GM12878 (cell line): ENCODE data around the gene OR1L6. TPM values are rescaled to one million over a fixed set of nuclear protein-coding genes. Genes with fewer than 3 reads are reported as not detected.

Experiments used
- ATAC-seq: fragments of 200-7000 bp; cut with Tn5 transposase; 3 replicates; pipeline ENCODE4 v1.9.1; 2020; ENCODE audit warnings: mild to moderate bottlenecking, moderate library complexity
- BruUV-seq: library from RNA; stranded (reverse); fragments of 400-500 nt; replicated peaks from 2 replicates; lab custom pipeline; 2021; lab: Mats Ljungman, UMichigan
- CTCF ChIA-PET: fragments of 300-600 bp; sonication (Branson Sonifier 250); formaldehyde crosslinking; extraction: SDS; loops from one replicate; lab custom pipeline; 2021; ENCODE audit warnings: inconsistent platforms; lab: Yijun Ruan, JAX
- POLR2A ChIA-PET: fragments of 350-600 bp; formaldehyde crosslinking; extraction: SDS; loops from one replicate; lab custom pipeline; 2021; ENCODE audit warnings: inconsistent platforms; lab: Charles Lee
- RAD21 ChIA-PET: fragments of 300-600 bp; sonication (Branson Sonifier 250); formaldehyde crosslinking; loops from one replicate; lab custom pipeline; 2023; ENCODE audit warnings: antibody characterized with exemption; ENCODE audit not compliant: unreplicated experiment; lab: Charles Lee
- SMC1A ChIA-PET: fragments of 300-600 bp; sonication (Branson Sonifier 250); formaldehyde crosslinking; loops from one replicate; lab custom pipeline; 2023; ENCODE audit not compliant: unreplicated experiment, uncharacterized antibody; lab: Charles Lee
- DNase-seq: peaks from one replicate; pipeline ENCODE4 v3.0.0-alpha.2; 2011; ENCODE audit warnings: low read depth, low spot score
- FAIRE-seq: peaks from 3 replicates; lab custom pipeline; 2011; peaks lifted over from hg19 to GRCh38; lab: Jason Lieb, UNC
- H2AFZ ChIP-seq: 2 replicates; pipeline ENCODE4 v1.6.0; 2011; ENCODE audit warnings: low read depth, low read length, control low read depth; ENCODE audit not compliant: control insufficient read depth
- H3K27ac ChIP-seq: 2 replicates; pipeline ENCODE4 v1.5.1; 2011; ENCODE audit warnings: control low read depth; ENCODE audit not compliant: control insufficient read depth, insufficient read depth
- H3K27me3 ChIP-seq, 2 experiments: replicated peaks in 1 of 2; 2 replicates each; pipeline versions ENCODE4 v1.6.0 to v1.6.1; 2011; ENCODE audit warnings: low read length in 1 of 2; ENCODE audit not compliant: control insufficient read depth in 2 of 2, insufficient read depth in 2 of 2
- H3K36me3 ChIP-seq, 2 experiments: 2 replicates each; pipeline ENCODE4 v1.5.1; 2011; ENCODE audit warnings: low read length in 1 of 2; ENCODE audit not compliant: control insufficient read depth in 2 of 2, insufficient read depth in 2 of 2
- H3K4me1 ChIP-seq: 2 replicates; pipeline ENCODE4 v1.6.1; 2011; ENCODE audit warnings: mild to moderate bottlenecking, low read length, moderate library complexity, mixed read lengths; ENCODE audit not compliant: control insufficient read depth, insufficient read depth
- H3K4me2 ChIP-seq: 2 replicates; pipeline ENCODE4 v1.6.0; 2011; ENCODE audit warnings: control low read depth; ENCODE audit not compliant: control insufficient read depth, insufficient read depth
- H3K4me3 ChIP-seq: fragments of 200-600 bp; sonication (generic); 2 replicates; pipeline ENCODE4 v1.5.1; 2016
- H3K79me2 ChIP-seq: 2 replicates; pipeline ENCODE4 v1.6.0; 2011; ENCODE audit warnings: low read length; ENCODE audit not compliant: control insufficient read depth, insufficient read depth
- H3K9ac ChIP-seq: 2 replicates; pipeline ENCODE4 v1.8.0; 2011; ENCODE audit warnings: low read length, control low read depth, mixed read lengths; ENCODE audit not compliant: control insufficient read depth, insufficient read depth
- H3K9me3 ChIP-seq: replicated peaks from 3 replicates; pipeline ENCODE4 v1.5.1; 2011; ENCODE audit warnings: mild to moderate bottlenecking, low read length; ENCODE audit not compliant: control insufficient read depth, insufficient read depth
- H4K20me1 ChIP-seq: 2 replicates; pipeline ENCODE4 v1.6.0; 2011; ENCODE audit not compliant: control insufficient read depth, insufficient read depth
- EED ChIP-seq: sonication (generic); IDR thresholded peaks from 2 replicates; pipeline ENCODE4 v1.6.1; 2016; ENCODE audit warnings: antibody characterized with exemption, low read depth
- IKZF1 ChIP-seq: fragments of 450-650 bp; conservative IDR thresholded peaks from 2 replicates; pipeline ENCODE4 v1.6.1; 2017; ENCODE audit warnings: antibody characterized with exemption, mild to moderate bottlenecking
- LARP7 ChIP-seq: fragments of 450-650 bp; IDR thresholded peaks from 2 replicates; pipeline ENCODE4 v1.6.1; 2017; ENCODE audit warnings: mild to moderate bottlenecking
- WGBS: methylation state at CpG from one replicate; pipeline ENCODE4 v1.1.6; 2016; ENCODE audit warnings: low lambda C conversion rate; ENCODE audit not compliant: insufficient replicate concordance, insufficient coverage; ENCODE audit errors: missing lambda C conversion rate; 5-methylcytosine and 5-hydroxymethylcytosine counted together
- in situ Hi-C: fragments of 300-500 bp; cut with MboI; formaldehyde crosslinking; loops from 9 replicates; pipeline ENCODE4 v1.14.3; 2018; ENCODE audit warnings: mixed read lengths
- intact Hi-C: fragments of 100-400 bp; cut with micrococcal nuclease; formaldehyde crosslinking; loops from one replicate; pipeline ENCODE4 v1.14.2; 2022; ENCODE audit not compliant: unreplicated experiment
- polyA plus RNA-seq, 11 experiments: library from polyadenylated mRNA; depleted of rRNA in 4 of 11; unstranded in 6 of 11; stranded (reverse) in 5 of 11; fragments of >200 nt; fragmentation: Nextera tagmentation in 4 of 11; fragmentation: Illumina TruSeq in 1 of 11; extraction: Ambion mirVana in 4 of 11; extraction: Trizol in 1 of 11; gene quantifications; 1 replicate in 1 of 11; 2 replicates in 10 of 11; pipeline versions ENCODE4 v1.2.1 to v1.2.3, GENCODE V29; 2011 to 2016; ENCODE audit warnings: inconsistent platforms in 2 of 11, missing spikeins in 2 of 11, low read depth in 1 of 11
- total RNA-seq, 4 experiments: library from RNA; depleted of rRNA in 3 of 4; stranded (reverse); fragments of >200 nt in 3 of 4; fragmentation: Illumina TruSeq in 1 of 4; extraction: Trizol in 1 of 4; gene quantifications; 2 replicates each; pipeline versions ENCODE4 v1.2.1 to v1.2.3, GENCODE V29; 2013 to 2021
- TF ChIP-seq, protein P1 (sequence below): IDR thresholded peaks from 2 replicates; pipeline ENCODE4 v1.6.1; 2011; ENCODE audit warnings: mild to moderate bottlenecking, low read depth, low read length, moderate library complexity; ENCODE audit not compliant: insufficient replicate concordance

Gene OR1L6
- total and polyA plus RNA-seq, 10 of the 15 experiments (the other 5 are each of a cell fraction or from before 2014, with no cell fraction given) = not detected

- ChIA-PET CTCF (no interaction called here), RAD21 (no interaction called here), SMC1A (no interaction called here), POLR2A (no interaction called here)
- no peak for FAIRE-seq
- Histone ChIP-seq H3K79me2 (no peaks in the 10 kb centered on the region), H3K4me3 (no peak overlapping the region), H3K36me3 (no peaks in the 10 kb centered on the region), H3K4me2 (no peak overlapping the region), H2AFZ (no peak overlapping the region), H3K27ac (no peak overlapping the region), H3K27me3 (no peaks in the 10 kb centered on the region), H3K4me1 (no peaks in the 10 kb centered on the region), H3K9me3 (no peaks in the 10 kb centered on the region), H4K20me1 (no peaks in the 10 kb centered on the region), H3K9ac (no peak overlapping the region)
- no peak for ATAC-seq
- intact Hi-C loops = no loop called here
- 2% methylated on average over 4 of the region's 4 CpGs for WGBS
- BruUV-seq = no TSS peak
- DNase-seq = no peak
- in situ Hi-C loops = no loop called here
- TF ChIP-seq, protein P1, sequence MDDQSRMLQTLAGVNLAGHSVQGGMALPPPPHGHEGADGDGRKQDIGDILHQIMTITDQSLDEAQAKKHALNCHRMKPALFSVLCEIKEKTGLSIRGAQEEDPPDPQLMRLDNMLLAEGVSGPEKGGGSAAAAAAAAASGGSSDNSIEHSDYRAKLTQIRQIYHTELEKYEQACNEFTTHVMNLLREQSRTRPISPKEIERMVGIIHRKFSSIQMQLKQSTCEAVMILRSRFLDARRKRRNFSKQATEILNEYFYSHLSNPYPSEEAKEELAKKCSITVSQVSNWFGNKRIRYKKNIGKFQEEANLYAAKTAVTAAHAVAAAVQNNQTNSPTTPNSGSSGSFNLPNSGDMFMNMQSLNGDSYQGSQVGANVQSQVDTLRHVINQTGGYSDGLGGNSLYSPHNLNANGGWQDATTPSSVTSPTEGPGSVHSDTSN = no peak
These were observed 37.9 kb downstream of the OR1L6 start for GRCh38 chr9:122780026-122780425.

DNA sequence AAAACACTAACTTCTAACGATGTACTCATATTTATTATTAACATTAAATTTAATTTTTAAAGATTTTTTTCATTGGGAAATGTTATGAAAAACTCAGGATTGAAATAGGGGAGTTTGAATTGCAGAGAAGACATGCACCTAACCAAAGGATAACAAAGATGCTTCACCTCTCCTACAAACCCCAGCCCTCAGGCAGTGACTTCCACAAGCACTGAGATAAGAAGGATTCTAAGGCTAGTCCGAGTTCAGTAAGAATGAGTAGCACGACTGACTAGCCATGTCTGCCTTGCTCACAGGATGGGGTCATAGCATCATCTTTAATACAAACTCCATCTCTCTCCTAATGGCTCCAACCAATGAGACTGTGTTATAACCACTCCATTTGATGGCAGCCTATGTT is 39.6 kb downstream of the OR1L6 start:
- WGBS = 0% methylated on average over 3 of the region's 3 CpGs
- in situ Hi-C loops (no loop called here), intact Hi-C loops (no loop called here)

More for the DNA sequence above, 39.6 kb downstream of the OR1L6 start:
- Histone ChIP-seq H3K9ac (no peak overlapping the region), H3K27me3 (no peaks in the 10 kb centered on the region), H3K4me2 (no peak overlapping the region), H3K4me3 (no peak overlapping the region), H3K79me2 (no peaks in the 10 kb centered on the region), H4K20me1 (no peaks in the 10 kb centered on the region), H2AFZ (no peak overlapping the region), H3K27ac (no peak overlapping the region), H3K9me3 (no peaks in the 10 kb centered on the region), H3K4me1 (no peaks in the 10 kb centered on the region), H3K36me3 (no peaks in the 10 kb centered on the region)
- ATAC-seq (no peak), DNase-seq (no peak), FAIRE-seq (no peak)
- no TSS peak for BruUV-seq
- CTCF ChIA-PET = no interaction called here
- TF ChIP-seq IKZF1 (no peak), LARP7 (no peak), EED (no peak)
- SMC1A ChIA-PET = no interaction called here
- POLR2A ChIA-PET = no interaction called here
- RAD21 ChIA-PET = no interaction called here
